Measurements from ENCODE around the gene PDE2A.
A peak's percentile ranks its signal among the peaks of the same experiment; 100 is the strongest.

The PDE2A gene

DNA sequence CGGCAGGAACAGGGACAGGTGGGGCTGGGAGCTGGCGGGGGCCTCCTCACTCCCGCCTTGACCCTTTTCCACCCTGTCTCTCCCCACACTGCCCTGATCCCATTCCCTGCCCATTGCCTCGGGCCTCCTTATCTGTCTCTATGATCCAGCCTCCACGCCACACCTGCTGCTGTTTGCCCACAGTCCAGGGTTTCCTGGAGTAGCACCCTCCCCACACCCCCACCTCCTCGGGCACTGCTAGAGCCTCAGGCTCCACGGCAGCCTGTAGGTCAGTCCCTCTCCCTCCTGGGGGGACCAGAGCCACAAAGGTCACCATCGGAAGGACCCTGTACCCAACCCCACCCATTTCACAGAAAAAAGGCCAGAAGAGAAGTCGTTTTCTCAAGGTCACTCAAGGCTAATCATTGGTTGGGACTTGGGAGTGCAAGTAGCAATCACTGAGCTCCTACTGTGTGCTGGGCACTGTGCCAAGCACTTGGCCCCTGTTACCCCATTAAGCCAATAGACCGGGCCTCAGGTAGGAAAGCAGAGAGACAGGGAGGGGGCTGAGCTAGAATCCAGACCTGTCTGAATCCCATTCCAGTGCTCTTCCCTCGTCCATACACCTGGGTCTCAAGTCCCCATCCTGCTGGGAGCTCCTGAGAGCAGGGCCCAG is 71.8 kb downstream of the PDE2A start:
- no peak overlapping the region for H3K4me3 ChIP-seq (replicated peaks; ENCODE audit: low read depth, low read length)
- TF ChIP-seq, protein P1, sequence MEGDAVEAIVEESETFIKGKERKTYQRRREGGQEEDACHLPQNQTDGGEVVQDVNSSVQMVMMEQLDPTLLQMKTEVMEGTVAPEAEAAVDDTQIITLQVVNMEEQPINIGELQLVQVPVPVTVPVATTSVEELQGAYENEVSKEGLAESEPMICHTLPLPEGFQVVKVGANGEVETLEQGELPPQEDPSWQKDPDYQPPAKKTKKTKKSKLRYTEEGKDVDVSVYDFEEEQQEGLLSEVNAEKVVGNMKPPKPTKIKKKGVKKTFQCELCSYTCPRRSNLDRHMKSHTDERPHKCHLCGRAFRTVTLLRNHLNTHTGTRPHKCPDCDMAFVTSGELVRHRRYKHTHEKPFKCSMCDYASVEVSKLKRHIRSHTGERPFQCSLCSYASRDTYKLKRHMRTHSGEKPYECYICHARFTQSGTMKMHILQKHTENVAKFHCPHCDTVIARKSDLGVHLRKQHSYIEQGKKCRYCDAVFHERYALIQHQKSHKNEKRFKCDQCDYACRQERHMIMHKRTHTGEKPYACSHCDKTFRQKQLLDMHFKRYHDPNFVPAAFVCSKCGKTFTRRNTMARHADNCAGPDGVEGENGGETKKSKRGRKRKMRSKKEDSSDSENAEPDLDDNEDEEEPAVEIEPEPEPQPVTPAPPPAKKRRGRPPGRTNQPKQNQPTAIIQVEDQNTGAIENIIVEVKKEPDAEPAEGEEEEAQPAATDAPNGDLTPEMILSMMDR (IDR thresholded peaks at IDR 0.05; ENCODE audit: low read length, missing control alignments), result no peak
- DNase-seq (ENCODE audit: low read depth), result no peak

DNA sequence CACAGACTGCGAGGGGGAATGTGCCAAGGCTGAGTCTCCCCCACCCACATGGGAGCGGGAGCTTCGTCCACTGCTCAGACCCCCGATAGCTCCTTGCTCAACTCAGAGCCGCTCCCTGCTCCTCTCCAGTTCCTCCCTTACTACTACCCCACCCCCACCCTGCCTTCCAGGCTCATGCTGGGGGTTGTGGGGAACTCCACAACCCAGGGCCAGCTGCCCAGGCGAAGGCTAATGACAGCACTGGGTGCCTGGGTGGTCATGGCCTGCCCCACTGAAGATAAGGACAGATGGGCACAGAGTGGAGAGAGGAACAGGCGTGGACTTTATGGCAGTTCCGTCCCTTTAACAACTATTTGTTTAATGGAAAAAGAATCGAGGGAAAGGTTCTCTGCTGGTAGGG is 73.7 kb downstream of the PDE2A start:
- DNase-seq (ENCODE audit: low read depth), result no peak
- TF ChIP-seq, protein P1 (IDR thresholded peaks at IDR 0.05; ENCODE audit: low read length, missing control alignments), result no peak
- no peak overlapping the region for H3K4me3 ChIP-seq (replicated peaks; ENCODE audit: low read depth, low read length)

DNA sequence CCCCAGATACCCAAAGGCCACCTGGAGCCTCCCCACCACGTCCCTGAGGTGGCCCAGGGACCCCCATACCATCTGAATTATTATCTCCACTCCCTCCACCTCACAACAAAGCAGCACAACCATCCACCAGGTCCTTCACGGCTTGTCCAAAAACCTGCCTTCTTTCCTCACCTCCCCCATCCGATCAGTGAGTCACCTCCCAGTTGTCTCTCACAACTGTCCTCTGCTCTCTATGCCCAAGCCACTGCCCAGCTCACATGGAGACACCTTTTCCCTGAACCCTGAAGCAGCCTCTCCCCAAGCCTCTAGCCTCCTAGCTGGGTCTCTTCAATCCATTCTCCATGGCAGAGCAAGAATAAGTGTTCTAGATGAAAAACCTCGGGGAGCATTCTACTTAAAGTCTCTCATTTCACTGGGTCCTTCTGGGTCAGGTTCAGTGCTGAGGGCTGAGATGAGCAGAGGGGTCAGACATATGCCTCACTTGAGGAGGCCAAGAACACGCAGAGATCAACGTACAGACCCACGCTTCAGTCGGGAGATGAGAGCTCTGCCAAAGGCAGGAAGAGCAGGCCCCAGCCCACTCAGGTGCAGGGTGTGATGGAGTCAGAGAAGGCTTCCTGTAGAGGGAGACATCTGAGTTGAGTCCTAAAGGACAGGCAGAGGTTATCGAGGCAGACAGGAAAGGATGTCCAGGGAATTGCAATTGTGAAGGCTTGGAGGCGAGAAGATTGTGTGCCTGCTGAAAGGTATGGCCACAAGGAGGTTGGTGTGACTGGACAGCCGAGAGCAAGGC is 74.7 kb downstream of the PDE2A start:
- H3K4me3 ChIP-seq (replicated peaks; ENCODE audit: low read depth, low read length), result no peak overlapping the region
- DNase-seq (ENCODE audit: low read depth), result no peak
- TF ChIP-seq, protein P1 (IDR thresholded peaks at IDR 0.05; ENCODE audit: low read length, missing control alignments), result no peak

DNA sequence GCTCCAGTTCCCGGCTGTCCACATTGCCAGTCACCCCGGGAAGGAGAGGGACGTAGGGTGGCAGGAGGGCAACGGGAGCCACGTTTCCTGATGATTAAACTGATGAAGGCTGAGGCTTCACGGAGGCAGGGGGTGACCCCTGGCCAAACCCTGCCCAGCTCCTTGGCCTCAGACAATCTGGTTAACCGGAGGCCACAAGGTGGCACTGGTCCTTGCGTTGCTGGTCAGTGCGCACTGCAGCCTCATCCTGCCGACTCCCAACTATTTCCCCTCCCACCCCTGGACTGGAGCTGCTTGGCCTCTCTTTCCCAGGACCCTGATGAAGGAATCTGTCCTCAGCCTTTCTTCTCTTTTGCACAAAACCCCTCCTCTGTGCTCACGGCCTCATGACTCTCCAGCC is 75.3 kb downstream of the PDE2A start:
- DNase-seq (ENCODE audit: low read depth), result peak; percentile 60
- TF ChIP-seq, protein P1 (IDR thresholded peaks at IDR 0.05; ENCODE audit: low read length, missing control alignments), result peak; percentile 64
- H3K4me3 ChIP-seq (replicated peaks; ENCODE audit: low read depth, low read length), result no peak overlapping the region

DNA sequence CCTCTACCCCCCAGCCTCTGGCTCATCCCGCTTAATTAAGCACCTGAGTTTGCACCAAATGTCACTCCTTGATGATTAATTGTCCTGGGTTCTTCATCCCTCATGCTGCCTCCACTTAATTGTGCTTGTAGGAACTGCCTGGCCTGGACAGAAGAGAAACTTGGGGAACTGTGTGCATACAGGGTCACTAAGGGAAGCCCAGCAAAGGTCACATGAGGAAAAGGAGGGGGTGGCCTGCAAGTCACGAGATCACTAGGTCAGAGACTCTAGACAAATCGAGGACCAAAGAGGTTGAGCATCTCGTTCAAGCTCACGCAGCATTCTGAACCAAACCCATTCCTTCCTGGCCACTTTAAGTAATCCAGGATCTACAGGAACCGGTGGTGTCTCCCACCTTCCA is 75.8 kb downstream of the PDE2A start:
- TF ChIP-seq, protein P1 (IDR thresholded peaks at IDR 0.05; ENCODE audit: low read length, missing control alignments), result no peak
- no peak for DNase-seq (ENCODE audit: low read depth)

DNA sequence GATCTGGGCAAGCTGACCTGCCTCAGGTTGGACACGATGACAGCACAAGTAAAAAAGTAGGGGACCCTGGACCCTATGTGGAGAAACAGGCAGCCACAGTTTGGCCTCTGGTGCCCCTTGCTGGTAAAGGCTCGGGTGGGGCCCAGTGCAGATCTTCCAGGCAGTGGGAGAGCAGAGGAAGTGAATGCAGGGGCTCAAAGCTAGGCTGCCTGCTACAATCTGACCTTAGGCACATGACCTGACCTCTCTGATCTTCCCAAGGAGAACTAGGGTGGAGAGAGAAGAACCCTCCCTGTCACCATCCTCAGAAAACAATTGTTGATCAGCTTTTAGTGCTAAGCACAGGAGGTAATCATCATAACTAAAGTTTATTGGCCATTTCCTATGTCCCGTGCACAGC is 76.5 kb downstream of the PDE2A start:
- TF ChIP-seq, protein P1 (IDR thresholded peaks at IDR 0.05; ENCODE audit: low read length, missing control alignments), result no peak
- no peak overlapping the region for H3K4me3 ChIP-seq (replicated peaks; ENCODE audit: low read depth, low read length)
- no peak for DNase-seq (ENCODE audit: low read depth)

More for the DNA sequence above, 75.8 kb downstream of the PDE2A start:
- no peak overlapping the region for H3K4me3 ChIP-seq (replicated peaks; ENCODE audit: low read depth, low read length)

Data from fibroblast of pulmonary artery (primary cell).